HG02623 (cell line): ENCODE measurements around the gene OLFM1.

ENCODE experiments used
- ATAC-seq: cut with Tn5 transposase; IDR thresholded peaks from one replicate; pipeline ENCODE4 v1.9.1; 2021; ENCODE audit warnings: moderate library complexity; ENCODE audit not compliant: unreplicated experiment

The OLFM1 gene

DNA sequence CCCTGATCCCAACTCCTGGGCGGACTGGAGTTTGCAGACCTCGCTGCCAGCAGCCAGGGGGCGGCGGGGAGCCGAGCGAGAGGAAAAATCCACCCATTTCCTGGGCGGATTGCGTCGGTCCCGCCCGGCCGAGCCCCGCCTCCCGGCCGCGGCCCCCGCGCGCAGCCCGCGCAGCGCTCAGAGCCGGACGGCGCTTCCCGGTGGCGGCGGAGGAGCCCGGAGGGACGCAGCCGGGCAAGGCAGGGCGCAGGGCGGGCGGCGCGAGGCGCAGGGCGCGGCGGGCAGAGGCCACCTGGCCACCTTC lies at the start of gene OLFM1:
Gene OLFM1 (plus strand): TSS at position 180 of the 304 bp plus-strand sequence. CDS start 322 bp downstream, outside the sequence.
- ATAC-seq: no peak

DNA sequence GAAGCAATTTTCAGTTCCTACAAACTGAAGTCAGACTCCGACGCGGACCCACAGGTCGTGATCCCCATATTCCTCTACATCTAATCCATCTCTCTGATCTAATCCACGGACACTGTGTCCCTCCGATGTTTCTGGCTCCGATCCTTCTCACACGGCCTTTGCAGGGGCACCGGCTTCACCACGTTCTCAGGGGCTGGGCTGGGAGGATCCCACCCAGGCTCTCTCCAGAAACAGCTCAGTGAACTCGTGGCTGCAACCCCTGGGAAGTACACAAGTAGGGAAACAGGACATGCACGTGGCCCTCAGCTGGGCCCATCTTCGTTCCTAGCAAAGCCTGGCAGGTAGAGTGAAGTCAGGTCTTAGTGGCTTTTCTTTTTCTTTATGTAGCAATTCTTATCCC lies 49.1 kb upstream of the OLFM1 start:
- ATAC-seq: no peak

DNA sequence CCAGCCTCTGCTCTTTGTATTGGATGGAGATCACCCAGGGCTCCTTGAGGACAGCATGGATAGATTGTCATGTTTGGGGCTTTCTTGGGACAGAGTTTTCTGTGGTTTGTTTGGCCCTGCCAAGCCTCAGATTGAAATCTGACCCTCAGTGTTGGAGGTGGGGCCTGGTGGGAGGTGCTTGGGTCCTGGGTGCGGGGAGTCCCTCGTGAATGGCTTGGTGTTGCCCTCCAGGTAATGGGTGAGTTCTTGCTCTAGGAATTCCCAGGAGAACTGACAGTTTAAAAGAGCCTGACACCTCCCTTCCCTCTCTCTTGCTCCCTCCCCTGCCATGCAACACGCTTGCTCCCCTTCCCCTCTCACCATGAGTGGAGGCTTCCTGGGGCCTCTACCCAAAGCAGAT lies 48.6 kb upstream of the OLFM1 start:
- ATAC-seq: no peak

DNA sequence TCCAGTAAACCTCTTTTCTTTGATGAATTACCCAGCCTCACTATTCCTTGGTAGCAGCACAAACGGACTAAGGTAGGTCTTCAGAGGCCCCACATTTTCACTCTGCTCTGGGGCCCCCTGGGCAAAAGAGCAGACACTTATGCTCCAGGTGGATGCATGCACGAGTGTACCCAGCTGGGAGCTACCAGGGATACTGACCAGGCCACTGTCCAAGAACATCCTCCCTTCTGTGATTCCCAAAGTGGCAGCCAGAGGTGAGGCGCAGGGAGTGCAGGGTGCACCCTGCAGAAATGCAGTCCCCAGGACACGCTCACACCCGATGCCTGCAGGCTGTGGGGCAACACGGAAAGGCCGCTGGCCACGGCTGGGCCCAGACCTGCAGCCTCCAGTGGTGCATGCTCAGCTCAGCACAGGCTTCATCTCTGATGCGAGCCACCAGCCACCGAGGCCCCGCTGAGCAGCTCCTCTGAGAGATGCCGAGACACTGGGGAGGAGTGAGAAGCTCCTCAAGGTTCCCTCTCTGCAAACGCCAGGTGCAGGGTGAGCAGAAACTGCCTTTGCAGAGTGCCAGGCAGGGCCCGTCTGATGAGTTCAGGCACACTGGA lies 48.1 kb upstream of the OLFM1 start:
- ATAC-seq: no peak

DNA sequence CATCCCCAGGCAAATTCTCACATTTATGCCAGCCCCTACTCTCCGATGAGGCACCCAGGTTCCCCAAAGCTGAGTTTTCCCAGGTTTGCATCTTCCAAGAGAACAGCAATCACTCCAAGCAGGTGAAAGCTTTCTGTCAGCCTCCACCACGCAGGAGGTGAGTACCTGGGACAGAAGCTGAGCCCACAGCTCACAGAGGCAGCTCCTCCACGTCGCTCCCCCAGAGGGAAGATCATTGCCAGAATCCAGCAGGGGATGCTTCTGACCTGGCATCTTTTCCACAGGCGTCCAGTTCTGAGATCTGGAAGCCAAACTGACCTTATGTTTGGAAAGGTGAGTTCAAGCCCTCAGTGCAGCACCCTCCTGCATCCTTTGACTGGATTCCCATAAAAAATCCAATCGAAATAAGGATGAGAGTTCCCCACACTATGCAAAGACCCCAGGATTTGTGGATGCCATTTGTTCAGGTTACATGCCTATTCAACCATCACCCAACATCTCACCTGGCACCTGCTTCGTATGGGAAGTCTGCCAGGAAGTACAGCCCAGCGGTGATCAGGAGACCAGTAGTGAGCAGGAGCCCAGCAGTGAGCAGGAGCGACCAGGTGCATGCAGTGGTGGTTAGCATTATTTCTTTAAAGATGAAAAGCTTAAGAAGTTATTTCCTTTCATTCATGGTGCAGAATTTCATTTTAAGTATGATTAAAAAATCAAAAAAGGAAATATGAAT lies 47.4 kb upstream of the OLFM1 start:
- ATAC-seq: no peak

DNA sequence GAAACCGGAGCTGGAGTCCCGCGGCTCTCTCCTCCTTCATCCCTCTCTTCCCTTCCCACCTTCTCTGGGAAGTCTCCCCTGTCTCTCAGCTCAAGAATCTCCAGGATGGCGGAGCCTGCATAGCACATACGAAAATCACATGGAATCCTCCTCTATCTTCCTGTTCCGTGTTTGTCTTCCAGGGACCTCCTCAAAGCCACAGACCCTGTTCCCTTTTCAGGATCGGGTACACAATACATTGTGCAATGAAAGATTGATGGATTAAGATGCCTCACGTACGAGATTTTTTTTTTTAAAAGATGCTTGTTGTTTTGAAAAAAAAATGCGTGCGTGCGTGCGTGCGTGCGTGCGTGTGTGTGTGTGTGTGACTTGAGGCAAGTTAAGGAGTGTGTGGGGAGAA lies 46.6 kb upstream of the OLFM1 start:
- no peak for ATAC-seq

DNA sequence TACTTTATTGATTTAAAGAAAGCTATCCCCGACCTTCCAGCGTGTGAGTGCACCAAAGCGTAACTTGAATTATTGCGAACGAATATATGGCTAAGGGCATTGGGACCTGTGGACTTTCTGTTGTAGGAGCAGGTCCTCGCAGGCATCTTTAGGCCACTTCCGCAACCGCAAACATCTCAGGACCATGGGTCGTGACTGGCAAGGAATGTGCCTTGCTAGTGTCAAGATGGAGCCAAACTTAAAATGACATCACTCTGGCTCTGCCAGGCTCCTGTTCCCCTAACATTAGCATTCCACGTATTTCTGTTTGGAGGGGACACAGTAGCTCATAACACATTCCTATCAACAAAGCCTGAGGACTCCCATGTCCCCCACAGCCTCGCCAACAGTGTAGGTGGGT lies 44.1 kb upstream of the OLFM1 start:
- ATAC-seq: no peak

DNA sequence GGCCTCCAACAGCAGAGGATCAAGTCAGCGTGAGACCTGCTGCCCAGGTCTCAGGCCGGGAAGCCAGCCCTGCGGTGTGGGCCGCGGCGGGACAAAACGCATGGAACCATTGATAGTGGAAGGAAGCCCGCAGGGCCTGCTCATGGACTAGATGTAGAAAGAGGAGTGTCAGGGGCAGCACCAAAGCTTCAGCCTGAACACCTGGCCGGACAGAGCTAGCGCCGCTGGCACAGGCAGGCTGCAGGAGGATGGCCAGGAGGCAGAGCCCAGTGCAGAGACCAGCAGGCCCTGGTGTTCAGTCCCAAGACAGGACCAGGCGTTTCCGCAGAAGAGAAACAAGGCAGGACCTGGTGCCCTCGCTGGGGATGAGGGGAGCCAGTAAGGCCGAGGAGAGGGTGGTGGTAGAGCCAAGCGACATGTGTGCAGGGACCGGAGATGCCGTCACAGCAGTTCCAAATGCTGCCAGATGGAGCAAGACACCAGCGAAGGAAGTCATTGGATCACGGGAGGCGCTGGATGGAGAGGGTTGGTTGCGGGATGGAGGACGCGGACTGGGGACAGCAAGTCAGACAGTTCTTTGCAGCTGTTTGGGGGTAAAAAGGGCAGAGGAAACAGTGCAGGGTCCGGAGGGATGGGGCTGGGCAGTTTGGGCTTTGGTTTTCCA lies 42.1 kb upstream of the OLFM1 start:
- ATAC-seq: no peak

DNA sequence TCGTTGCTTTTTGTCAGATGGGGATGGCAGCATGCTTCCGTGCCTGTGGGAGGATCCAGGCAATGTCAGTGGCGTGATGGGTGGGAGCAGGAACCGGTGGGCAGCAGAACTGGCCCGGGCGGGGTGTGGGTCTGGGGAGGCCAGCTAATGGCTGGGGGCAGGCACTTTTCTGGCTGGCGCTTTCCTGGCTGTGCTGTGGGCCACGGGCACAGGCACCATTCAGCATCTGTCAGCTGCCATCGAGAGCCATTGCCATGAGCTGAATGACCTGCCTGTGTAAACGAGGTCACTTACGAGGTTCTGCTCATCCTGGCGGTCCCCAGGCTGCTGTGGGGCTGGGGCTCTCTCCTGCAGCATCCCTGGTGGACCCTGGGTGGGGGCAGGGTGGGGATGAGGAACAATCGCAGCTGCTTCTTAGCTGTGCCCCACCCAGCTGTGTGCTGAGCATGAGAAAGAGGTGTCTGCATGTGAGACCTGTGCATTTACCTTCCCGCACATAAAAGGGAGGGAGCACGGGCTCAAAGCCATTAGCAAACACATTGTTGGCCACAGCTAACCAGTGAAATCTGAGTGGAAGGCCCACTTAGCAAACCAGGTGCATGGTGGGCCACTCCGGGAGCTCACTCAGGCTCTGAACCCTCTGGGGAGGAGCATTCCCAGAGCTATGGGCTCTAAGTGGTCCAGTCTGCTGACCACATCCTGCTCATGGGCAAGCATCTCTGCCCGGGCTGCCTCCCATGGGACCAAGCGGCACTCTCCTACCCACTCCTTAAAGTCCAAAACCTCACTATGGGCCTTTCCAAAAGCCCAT lies 41.3 kb upstream of the OLFM1 start:
- ATAC-seq: no peak

DNA sequence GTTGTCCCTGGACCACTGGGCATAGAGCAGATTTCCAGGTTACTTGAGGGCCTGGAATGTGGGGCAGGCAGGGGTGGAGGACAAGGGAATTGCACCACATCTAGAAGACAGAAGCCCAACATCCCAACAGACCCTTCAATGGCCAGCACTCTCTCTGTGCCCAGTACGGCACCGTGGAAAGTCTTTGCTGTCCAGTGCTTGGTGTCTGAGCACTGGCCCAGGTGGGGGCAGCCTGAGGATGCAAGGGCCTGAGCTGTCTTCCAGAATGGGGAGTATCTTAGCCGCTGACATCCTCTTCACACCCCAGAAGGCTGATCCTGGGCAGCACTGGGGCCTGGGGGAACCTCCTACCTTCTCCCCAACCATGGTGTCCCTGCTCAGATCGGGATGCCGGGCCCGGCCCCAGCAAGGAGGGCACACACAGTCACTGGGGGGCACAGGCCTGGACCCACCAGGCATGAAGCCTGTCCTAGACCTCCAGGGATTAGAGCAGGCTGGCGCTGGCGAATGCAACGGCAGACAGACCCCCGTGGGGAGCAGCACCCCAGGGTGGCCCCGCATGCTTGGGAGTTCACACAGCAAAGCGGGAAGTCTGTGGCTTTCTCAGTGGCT lies 40.6 kb upstream of the OLFM1 start:
- ATAC-seq: no peak

DNA sequence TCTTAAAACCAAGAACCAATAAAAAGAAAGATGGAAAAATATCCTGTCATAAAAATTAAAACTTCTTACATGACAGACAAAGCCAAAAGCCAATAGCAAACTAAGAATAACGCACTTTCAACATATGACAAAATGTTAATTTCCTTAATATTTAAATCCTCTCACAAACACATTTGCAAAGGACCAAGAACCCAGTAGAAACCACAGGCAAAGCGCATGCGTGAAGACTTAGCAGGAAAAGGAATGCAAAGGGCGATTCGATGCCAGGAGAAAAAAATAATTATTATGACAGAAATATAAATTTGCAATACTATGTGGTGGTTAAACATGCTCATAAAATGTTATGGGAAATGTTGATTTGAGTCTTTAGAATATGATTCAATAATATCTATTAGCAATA lies 39.9 kb upstream of the OLFM1 start:
- ATAC-seq: no peak

DNA sequence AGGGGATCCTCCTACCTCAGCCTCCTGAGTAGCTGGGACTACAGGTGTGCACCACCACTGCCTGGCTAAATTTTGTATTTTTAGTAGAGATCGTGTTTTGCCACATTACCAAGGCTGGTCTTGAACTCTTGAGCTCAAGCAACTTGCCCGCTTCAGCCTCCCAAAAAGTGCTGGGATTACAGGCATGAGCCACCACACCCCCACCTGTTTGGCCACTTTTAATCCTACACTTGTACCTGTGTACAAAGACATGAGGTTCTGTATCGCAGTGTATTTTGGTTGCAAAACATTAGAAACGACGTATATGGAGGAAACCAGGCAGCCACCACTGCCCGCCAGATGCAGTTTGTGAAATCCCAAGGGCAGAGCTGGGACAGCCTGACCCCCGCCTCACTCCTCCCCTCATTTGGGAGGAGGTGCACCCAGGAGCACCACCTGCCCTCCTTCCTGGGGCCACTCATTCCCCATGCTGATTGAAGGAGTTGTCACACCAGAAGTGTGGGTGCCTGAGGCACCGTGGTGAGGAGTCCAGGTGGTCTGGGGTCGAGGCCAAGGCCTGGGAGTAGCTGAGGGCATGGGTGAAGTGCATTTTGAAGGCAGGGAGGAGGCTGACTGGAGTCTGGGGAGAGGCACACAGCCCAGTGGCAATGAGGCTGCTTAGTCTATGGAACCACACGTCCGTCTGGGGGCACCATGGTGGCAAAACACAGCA lies 39.3 kb upstream of the OLFM1 start:
- no peak for ATAC-seq

DNA sequence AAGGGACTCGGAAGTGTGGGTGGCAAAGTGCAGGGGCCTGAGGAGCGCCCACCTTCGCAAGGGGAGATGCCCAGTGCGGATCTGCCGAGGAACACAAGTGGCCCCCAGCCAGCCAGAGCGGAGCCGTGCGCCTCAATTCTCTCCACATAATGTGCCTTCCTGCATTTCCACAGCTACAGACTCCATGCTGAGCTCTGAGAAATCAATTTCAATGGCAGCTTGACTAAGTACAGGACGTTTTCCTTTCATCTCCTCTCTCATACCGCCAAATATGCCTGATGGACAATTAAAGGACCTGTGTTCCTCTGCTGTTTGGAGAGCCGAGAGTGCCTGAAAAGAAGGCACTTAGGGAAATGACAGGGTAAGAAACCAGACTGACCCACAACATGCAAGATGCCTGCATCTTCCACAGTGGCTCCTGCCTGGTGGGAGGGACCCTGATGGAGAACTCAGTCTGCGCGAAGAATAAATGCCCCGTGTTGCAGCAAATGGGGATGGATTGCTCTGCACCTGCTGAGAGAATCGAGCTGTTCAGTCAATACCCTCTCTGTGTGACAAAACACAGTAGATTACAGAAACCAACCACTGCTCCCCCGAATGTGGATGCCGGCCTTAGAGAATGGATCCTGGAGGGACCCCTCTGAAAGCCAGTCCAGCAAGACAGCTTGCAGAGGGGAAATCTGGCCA lies 38.6 kb upstream of the OLFM1 start:
- no peak for ATAC-seq

DNA sequence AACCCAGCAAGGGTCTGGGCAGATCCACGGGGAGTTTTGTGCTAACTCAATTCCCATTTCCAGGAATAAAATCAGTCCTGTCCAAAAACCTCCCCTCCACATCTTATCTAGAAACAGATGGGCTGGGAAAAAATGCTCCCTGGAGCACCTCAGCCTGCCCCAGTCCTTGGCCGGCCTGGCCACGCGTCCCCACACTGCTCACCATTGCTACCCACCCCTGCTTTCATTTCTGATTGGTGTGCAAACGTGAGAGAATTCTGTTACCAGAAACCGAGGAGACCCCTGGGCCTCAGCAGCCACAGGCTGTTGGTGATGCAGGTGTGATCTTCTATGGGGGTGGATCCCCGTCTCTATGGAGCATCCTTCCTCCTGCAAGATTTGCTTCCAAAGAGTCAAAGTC lies 38.0 kb upstream of the OLFM1 start:
- ATAC-seq: no peak

DNA sequence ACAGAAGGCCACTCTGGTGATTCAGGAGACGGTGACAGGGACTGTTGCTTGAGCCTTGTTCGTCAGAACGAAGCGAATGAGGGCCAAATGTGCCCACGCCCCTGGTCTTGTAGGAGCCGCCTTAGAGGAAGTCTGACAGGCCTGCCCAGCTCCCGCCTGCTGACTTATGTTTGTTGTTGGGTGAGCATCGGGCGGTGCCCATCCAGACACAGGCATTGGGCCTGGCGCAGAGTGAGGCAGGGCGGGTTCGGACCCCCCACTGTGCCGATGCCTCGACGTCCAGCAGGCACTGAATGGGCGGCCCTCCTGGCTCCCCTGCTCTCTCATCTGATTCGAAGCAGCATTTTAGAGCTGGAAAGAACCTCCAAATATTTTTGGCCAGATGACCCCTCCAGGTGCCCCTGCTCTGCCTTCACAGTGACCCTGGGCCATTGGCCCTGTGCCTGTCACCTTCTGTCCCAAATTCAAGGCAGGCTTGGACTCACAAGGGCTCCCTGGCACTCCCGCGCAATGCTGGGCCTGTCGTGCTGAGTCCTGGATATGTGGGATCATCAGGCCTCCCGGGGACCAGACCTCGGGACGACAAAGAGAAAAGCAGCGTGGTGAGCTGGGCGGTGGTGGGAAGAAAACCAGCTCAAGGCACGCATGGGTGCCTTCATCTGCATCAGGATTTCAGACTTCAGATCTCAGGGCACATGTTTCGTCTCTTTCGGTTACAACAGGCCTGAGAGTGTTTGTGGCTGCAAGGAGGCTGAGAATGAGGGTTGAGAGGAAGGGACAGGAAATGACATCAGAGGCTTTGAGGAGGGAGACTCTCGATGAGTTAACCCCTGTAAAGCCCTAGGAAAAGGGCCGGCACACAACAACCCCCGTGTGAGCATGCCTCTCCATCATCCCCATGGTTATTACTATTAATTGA lies 37.1 kb upstream of the OLFM1 start:
- no peak for ATAC-seq

DNA sequence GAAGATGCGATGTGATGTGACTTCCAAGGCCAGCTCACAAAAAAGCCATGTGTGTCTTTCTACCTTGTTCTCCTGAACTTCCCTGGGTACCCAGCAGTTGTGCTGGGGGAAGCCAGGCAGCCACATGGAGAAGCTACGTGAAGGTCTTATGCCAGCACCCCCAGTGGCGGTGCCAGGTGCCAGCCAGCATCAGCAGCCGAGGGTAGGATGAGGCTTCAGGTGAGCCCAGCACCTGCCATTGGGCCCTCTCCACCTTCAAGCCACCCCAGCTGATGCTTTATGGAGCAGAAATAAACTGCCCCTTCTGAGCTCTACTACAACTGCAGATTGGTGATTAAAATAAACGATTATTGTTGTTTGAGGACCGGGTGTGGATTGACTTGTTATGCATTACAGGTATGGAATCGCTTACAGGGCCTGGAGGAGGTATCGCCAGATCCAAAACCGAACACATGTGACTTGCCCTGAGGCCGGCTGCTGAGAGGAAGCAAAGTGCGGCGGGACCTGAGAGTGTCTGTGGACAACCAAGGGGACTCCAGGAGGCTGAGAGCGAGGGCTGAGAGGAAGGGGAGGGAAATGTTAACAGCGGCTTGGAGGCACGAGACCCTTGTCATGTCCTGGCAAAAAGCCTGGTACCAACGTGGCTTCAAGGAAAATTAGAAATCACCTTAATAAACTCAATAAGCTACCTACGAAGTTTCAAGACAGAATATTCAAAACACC lies 36.0 kb upstream of the OLFM1 start:
- no peak for ATAC-seq

DNA sequence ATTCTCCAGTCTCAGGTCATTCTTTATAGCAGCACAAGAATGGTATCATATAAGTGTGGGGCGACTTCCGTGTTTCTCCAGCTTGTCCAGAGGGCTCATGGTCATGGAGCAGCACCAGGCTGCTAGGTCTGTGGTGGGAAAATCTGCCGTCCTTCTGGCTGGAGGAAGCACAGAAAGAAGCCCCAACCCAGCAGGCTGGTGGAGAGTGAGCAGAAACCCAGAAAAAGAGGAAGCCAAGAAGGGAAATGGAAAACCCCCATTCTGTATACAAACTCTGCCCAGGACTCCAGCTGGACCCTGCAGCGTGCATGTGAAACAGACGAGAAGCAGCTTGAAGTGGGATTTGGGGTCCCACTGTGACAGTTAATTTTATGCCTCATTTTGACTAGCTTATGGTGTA lies 34.3 kb upstream of the OLFM1 start:
- ATAC-seq: no peak

DNA sequence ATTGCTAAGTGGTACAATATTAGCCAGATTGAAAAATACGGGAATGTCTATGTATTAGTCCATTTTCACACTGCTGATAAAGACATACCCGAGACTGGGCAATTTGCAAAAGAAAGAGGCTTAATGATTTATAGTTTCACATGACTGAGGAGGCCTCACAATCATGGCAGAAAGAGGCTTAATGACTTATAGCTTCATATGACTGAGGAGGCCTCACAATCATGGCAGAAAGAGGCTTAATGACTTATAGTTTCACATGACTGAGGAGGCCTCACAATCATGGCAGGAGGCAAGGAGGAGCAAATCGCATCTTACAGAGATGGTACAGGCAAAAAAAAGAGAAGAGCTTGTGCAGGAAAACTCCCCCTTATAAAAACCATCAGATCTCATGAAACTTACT lies 32.3 kb upstream of the OLFM1 start:
- ATAC-seq: no peak
